Measurements from ENCODE around the gene MAFG.

The MAFG gene

DNA sequence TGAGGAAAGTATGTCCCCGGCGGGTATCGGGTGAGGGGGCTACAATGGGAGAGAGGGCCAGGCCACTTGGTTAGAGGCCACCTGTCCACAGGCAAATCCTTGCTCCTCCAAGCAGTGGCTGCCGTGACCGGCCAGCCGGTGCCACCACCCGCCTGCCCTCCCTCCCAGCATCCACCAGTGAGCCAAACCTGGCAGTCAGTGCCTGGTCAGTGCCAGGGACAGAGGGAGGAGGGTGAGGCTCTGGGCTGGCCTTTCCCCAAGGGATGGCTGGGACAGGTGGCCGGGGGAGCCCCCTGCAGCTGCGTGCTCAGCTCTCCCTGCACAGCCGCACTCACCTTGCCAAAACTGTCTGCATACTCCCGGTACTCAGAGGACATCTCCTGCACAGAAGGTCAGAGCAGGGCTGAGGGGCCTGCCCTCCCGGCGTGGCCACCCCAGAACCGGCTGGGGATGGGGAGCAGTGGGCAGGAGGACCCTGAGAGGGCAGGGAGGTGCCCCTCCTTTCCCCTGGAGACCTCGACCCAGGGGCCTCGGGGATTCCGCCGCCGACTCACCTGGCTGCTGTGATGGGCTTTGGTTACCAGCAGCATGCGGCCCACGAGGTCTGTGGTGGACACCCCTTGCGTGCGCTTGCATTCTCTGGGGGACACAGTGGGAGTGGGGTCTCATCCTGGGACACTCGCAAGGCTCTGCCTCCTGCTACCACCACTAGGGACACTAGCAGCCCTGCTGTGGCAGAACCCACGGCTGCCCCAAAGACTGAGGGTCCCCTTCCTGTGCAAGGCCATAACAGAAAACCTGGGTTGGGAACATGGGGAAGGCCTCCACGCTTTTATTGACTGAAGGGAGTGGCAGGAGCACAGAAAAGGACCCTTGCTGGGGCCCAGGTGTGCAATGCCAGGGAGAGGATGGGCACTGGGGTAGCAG, 20.1 kb downstream of the MAFG start:
- no peak for DNase-seq

DNA sequence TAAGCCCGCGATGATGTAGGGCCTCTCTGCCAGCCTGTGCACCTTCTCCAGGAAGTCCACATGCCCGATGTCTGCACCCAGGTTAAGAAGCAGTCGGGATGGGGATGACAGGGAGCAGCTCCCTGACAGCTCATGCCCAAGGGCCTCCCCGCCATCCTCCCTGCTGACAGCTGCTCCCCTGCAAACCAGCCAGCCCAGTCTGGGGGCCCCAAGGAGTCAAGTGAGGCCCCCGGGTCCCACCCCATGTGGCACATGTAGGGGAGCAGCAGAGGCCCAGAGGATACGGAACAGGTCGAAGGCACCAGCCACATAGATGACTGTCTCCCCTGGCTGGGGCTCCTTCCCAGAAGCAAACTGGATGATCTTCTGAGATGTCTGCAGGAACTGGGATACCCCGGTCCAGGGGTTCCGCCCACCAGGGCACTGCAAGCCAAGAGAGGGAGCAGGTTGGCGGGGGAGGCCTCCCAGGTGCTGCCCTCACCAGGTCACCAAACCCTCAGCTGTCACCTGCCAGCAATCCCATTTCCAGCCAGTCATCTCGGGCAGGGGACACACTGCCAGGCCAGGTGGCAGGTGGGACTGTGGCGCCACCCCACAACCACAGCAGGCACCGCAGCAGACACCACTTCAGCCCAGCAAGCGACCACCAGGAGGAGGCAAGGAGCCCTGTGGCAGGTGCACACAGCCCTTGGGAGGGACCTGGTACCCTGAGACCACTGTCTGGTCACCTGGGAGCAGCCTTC, 20.9 kb downstream of the MAFG start:
- DNase-seq = no peak

DNA sequence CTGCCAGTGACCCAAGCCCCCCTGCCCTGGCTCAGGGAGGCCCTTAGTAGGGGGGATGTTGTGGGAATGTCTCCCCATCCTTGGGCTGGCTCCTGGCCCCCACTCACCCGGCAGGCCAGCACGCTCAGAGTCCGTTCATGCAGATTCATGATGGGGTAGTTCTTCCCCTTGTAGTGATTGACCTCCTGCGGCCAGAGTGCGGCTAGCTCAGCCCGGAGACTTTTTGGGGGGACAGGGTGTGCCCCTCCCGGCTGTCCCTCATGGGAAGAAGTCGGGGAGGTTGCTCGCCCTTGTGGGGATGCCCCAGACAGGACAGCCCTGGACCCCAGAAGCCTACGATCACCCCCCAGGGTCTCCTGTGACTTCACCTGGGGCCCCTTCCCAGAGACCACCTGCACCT, 21.5 kb downstream of the MAFG start:
- no peak for DNase-seq

DNA sequence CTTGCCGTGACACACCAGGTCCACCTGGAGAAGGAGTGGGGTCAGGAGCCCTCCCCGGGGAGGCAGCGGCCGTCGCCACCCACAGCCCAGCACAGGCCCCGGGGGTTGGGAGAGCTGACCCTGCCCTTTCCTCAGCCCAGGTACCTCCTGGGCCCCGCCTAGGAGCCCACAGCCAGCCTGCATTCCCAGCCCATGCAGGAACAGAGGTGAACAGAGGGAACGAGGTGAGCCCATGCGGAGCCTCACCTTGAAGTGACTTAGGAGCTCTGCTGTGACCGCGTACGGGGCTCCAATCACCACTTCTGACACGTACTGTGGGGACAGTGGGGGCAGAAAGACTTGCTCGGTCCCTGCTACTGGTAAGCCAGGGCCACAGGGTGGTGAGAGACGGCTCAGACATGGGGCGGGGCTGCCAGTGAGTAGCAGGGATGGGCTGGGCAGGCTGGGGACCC, 22.1 kb downstream of the MAFG start:
- no peak for DNase-seq

DNA sequence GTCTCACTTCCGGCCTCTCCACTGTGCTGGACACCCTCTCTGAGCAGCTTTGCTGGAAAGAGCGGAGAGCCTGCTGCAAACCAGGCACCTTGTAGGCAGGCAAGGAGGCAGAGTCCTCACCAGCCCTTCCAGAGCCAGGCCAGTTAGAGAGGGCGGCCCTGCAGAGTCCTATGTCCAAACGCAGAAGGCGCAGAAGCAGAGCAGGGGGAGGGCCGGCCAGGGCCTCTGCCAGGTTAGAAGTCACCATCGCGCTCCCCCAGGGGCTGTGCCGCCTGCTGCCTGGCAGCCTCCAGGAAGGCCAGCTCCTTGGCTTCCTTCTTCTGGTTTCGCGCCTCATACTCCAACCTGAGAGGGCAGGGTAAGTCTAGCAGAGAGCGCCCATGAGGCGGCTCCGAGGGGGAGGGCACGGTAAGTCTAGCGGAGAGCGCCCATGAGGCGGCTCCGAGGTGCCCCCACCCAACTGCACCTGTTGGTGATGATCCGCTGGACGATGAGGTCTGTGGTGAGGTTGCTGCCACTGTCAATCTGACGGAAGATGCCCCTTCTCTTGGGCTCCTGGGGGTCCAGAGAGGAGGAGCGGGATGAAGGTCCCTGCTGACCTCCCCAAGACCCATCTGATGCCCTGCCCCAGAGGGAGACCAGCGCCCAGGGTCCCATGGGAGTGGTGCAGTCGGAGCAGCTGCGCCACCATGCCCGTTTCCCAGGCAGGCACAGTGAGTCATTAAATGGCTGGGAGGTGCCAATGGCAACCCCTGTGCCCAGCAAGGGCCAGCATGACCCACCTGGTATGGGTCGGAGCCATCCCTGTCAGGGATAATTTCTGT, 22.7 kb downstream of the MAFG start:
- DNase-seq = no peak

DNA sequence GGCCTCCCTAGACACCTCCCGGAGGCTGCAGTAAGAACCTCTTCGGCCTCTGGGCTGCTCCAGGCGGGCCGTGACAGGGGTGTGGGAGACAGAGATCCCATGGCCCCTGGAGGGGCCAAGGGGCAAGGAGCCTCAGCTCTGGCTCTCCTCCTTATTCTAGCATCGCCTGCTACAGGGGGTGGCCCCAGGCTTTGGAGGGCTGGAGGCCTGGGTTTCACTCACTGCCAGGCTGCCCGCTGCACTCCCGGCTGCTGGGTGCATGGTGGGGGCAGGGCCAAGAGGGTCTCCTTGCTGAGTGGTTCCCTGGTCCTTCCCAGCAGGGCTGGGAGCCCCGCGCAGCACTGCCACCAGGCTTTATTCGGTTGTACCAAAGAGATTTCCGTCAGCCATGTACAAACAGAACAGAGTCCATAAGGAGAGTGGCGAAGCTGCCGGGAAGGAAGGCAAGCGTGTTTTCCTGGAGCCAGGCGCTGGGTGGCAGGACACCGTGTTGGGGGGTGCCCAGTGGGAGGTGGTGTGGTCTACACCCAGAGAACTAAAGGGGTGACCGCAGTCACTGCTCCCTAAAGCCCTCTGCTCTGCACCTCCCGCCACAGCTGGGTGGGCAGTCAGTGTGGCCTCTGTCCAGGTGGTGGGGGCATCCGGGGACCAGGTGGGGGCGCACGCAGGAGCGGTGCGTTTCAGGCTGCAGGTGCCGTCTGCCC, 23.5 kb downstream of the MAFG start:
- DNase-seq = no peak

DNA sequence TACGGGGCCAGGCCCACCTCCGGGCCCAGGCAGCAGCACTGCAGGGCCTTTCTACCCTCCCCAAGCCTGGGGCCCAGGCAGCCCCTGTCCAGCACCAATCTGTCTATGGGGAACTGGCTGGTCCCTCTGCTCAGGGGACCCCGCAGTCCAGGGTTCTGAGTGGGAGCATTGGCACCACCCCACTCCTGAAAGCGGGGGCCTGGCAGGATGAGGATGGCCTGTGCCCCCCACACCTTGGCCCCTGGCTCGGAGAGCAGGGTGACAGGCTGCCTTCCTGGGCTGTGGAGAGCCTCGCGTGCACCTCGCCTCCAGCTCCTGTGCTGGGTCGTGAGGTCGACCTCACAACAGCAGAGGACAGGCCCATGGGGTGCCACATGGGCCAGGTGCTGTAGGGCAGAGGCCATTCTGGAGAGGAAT, 24.1 kb downstream of the MAFG start:
- DNase-seq = no peak

DNA sequence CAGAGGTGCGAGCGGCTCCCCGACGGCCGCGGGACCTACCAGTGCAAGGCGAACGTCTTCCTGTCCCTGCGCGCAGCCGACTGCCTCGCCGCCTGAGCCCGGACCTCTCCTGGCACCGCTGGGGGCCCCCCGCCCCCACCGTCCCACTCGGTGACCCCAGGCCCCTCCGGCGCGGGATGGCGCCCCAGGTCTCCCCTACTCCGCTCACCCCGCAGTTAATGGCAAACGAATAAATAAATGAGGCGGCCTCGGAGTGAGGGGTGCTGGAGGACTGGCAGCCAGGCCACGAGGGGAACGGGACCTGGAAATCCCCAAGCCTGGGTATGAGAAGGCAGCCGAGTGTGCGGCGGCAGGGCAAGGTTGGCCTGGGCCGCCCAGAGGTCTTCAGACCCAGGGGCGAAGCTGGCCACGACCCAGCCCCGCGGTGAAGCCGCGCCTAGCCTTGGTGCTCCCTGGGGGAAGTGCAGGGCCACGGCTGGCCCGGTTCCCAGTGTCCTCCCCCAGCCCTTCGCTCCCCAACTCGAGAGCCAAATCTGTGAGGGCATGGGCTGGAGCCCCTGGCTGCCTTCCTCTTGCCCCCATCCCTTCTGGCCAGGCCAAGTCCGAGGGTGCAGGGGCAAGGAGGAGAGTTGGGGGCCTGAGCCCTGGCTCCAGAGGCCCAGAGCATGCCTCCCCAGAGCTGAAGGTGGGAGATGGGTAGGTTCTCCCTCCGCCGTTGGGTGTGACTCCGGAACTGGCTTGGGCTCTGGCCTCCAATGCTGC, 24.7 kb downstream of the MAFG start:
- DNase-seq = no peak

DNA sequence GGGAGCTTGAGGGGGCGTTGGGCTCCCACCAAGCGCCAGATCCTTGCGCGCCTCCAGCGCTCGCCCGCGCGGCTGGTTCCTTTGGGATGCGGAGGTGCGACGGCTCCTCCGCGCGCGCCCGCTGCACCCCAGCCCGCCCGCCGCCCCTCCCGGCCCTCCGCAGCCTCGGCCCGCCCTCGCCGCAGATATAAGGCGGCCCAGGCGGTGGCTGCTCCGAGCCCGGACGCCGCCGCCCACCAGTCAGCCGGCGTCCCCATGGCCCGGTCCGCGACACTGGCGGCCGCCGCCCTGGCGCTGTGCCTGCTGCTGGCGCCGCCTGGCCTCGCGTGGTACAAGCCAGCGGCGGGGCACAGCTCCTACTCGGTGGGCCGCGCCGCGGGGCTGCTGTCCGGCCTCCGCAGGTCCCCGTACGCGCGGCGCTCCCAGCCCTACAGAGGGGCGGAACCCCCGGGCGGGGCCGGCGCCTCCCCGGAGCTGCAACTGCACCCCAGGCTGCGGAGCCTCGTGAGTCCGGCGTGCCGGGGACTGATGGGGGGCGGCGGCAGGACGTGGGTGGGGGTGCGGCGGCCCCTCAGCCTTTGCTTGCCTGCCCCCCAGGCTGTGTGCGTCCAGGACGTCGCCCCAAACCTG, 25.4 kb downstream of the MAFG start, which contains the start of gene NPB:
Gene NPB, plus strand, starts transcription at position 216 of the 630 bp plus-strand sequence. Its CDS starts 40 bp downstream, at position 256.
- DNase-seq = no peak

DNA sequence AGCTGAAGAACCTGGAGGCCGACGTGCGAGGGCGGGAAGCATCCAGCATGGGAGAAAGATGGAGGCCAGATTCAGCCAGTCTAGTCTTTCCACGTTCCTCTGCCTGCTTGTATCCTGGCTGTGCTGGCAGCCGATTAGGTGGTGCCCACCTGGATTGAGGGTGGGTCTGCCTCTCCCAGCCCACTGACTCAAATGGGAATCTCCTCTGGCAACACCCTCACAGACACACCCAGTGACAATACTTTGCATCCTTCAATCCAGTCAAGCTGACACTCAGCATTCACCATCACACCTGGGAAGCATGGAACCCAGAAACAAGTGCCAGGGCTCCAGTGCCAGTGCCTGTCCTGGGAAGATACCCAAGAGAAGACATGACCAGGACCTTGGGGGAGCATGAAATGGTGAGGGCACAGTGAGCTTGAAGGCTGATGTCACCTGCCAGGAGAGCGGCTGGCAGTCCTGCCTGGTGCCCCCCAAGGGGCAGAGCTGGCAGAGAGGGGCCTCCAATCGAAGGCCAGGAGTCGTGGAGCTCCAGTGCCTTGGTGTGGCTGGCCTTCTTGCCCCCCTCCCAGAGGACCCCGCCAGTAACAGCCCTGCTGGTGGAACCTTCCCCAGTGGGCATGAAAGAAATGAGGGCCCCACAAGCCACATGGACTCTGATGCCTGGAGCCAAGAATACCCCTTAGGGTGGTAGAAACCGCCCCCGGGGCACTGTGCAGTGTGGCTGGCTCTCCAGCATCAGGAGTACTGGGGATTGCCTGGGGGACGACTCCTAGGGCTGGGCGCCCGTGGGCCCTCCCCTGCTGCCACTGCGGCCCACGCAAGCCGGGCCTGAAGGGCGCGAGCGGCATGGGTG, 26.1 kb downstream of the MAFG start:
- DNase-seq = no peak

DNA sequence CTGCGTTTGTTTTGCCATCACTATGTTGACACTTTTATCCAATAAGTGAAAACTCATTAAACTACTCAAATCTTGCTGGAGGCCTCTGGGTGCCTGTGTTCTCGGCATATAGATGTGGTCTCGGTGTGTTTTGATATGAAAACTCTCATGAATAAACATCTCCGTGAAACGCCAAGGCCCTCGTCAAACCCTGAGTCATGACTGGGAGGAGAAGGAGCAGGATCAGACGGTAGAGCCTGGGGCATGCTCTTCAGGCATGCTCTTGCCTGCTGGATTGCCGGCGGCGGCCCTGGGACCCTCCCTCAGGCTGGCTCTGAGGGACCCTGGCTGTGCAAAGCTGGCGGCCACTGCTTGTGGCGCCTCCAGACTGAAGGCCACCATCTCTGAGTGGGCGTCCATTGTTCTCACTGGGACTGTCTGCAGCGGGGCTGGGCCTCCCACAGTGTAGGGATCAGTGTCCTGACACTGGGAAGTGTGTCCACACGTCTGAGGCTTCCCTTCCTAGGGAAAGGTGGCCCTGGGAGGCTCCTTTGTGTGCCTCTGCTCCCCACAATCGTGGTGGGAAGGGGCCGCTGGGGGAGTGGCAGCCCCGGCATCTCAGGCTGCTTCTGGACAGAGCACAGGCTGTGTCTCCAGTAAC, 27.2 kb downstream of the MAFG start:
- no peak for DNase-seq

DNA sequence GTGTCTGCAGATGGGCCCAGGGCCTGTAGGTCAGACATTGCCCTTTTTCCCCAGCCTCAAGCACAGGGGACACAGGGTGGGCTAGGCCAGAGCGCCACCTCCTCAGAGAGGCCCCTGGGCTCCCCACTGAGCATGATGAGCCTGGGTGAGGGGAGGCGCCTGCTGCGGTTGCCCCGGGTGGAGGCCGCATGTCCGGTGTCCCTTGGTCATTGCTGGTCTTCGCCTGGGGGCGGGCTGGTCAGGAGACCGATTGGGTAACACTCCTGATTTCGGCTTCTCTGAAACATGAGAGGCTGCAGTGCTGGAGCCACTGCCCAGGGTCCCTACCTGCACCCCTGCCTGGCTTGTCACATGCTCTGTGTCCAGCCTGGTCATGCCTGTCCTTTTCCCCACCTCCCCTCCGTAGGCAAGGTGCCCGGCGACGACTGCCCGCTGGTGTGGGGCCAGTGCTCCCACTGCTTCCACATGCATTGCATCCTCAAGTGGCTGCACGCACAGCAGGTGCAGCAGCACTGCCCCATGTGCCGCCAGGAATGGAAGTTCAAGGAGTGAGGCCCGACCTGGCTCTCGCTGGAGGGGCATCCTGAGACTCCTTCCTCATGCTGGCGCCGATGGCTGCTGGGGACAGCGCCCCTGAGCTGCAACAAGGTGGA, 27.9 kb downstream of the MAFG start:
- no peak for DNase-seq

DNA sequence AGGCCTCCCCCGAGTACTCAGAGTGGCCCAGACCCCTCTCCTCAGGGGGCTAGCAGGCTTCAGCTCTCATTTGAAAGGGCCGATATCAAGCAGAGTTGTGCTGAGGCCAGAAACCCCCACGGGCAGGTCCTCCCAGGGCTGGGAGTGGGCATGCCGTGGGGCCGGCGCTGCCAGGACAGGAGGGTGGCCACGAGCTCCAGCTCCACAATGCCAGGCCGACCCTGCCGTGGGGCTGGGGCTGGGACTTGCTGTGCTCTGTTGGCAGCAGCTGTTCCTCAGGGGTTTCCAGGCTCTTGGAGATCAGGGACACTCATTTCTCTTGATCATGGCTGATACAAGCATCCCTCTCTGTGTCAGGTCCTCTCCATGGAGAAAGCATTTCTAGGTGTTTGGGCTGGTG, 28.6 kb downstream of the MAFG start:
- DNase-seq = no peak

DNA sequence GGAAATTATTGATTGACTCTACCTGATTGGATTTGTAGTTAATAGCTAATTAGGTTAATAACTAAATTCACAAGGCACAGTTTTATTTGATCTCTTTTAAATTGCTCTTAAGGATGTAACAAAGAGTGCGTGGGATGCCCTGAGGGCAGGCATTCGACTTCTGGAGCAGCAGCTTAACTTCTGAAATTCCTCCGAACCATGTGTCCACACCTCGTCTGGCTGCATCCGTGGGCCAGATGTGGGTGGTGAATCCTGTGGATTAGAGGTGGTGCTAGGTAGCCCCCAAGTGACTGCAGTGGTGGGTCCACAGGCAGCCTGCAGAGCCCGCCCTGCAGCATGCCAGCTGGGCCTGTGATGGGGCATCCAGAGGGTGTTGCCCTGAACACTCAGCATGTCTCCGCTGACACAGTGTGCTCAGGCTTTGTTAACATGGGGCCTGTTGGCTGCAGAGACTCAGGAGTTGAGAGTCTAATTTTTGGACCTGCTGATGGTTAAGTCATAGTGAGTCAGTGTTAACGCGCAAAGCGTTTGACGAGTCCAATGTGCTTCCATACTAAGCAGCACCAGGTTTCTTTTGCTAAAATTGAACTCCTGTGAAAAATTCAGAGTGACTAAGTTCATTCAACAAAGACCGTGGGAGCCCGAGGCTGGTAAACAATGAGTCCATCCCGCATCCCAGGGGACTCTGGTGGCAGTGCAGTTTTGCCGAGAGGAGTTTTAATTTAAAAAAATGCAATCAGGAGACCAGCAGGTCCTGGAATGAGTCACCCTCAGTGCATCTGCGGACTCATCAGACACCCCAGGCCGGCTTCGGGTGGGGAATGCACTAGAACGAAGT, 29.3 kb downstream of the MAFG start:
- no peak for DNase-seq

DNA sequence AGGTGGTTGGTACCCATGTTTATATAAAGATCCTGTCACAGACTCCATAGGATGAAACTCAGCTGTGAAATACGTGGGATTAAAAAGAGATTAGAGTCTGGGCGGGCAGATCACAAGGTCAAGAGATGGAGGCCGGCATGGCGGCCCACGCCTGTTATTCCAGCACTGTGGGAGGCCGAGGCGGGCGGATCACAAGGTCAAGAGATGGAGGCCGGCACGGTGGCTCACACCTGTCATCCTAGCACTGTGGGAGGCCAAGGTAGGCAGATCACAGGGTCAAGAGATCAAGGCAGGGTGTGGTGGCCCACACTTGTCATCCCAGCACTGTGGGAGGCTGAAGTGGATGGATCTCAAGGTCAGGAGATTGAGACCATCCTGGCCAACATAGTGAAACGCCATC, 32.1 kb downstream of the MAFG start:
- DNase-seq = no peak

DNA sequence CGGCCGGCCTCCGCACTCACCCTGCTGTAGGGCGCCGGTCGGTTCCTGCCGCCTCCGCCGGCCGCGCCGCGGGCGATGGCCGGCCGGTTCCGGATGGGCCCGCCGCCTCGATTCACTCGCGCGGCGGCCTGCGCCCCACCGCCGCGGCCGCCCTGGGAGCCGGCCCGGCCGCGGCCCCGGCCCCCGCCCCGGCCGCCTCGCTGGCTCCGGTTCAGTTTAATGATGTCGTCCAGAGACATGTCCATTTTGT, 36.3 kb downstream of the MAFG start:
- DNase-seq = no peak

DNA sequence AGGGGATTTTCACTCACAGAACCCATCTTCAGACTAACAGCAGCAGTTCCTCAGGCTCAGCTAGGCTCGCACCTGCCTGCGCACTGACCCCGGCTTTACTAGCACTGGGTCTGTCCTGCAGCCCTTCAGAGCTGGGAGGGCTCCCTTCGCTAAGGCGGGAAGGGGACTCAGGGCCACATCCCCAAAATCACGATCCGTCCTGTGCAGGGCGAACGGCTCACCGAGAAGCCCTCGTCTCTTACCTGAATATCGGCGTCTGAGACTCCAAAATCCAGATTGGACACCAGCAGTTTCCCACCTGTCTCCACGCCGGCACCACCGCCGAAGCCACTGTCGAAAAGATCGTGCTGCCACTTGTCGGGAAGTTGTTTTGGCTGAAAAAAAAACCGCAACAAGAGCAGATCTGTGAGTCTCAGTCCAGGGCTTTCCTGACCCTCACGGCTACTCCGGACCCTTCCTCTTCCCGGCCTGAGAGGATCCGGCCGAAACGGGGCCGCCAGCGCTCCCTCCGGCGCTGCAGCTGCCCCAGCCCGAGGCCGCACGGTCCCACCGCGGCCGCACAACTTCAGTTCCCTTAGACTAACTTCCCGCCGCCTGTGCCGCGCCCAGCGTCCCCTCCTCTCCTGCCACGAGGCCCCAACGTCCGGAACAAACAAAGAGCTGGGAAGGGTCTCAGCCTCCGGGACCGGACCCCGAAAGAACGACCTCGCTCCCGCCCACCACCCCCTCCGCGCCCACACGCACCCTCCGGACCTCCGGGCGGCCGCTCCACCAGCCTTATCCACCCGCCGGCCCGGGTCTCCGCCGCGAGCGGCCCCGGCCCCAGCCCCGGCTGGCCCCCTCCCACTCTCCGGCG, 36.9 kb downstream of the MAFG start:
- no peak for DNase-seq
